ENCODE results near the gene SLCO4C1.

- TF ChIP-seq CEBPB (IDR thresholded peaks at IDR 0.05; ENCODE audit: low read depth, low read length) (no peak), POLR2A (IDR thresholded peaks at IDR 0.05; ENCODE audit: low read depth, low read length) (no peak), CTCF (conservative IDR thresholded peaks at IDR 0.05; ENCODE audit: low read depth, low read length) (no peak), RAD21 (IDR thresholded peaks at IDR 0.05; ENCODE audit: low read length) (no peak), NFE2L2 (IDR thresholded peaks at IDR 0.05; ENCODE audit: low read depth, low read length) (no peak), SMC3 (IDR thresholded peaks at IDR 0.05; ENCODE audit: low read depth, low read length) (no peak)
Observed at GRCh38 chr5:102243213-102243612, 52.9 kb downstream of the SLCO4C1 start.

All from IMR-90 (cell line).